C4-2B (cell line): ENCODE data around the gene OR10H1.

Source experiments
- CTCF ChIP-seq: fragments of 450-650 bp; conservative IDR thresholded peaks from 2 replicates; pipeline ENCODE4 v1.5.1; 2017; ENCODE audit warnings: mild to moderate bottlenecking
- ZFX ChIP-seq: fragments of 450-650 bp; IDR thresholded peaks from 2 replicates; pipeline ENCODE4 v1.6.1; 2017

- TF ChIP-seq CTCF (no peak), ZFX (no peak)
Measured at GRCh38 chr19:15758379-15758778, 57.1 kb downstream of the OR10H1 start.
